Stomach (tissue), 9 donors: ENCODE data around the gene TRIM69. TPM values are rescaled to one million over a fixed set of nuclear protein-coding genes. Genes with fewer than 3 reads are reported as not detected.

ENCODE experiments used
- DNase-seq, 2 donors: peaks; one replicate each; pipeline versions ENCODE4 v3.0.0 to v3.0.0-alpha.2; 2013 to 2019
- H3K27ac ChIP-seq, 5 donors: fragments of 200-600 bp in 4 of 5; sonication (generic) in 4 of 5; one replicate each; pipeline ENCODE4 v1.5.1; 2013 to 2019; ENCODE audit warnings: mild to moderate bottlenecking in 1 of 5, moderate library complexity in 1 of 5
- H3K27me3 ChIP-seq, 3 donors: fragments of 200-600 bp; sonication (generic); one replicate each; pipeline ENCODE4 v1.5.1; 2017 to 2019; ENCODE audit warnings: mixed run types in 1 of 3
- H3K36me3 ChIP-seq, 4 donors: fragments of 200-600 bp; sonication (generic); 1 replicate in 3 of 4; 2 replicates in 1 of 4; pipeline ENCODE4 v1.5.1; 2016 to 2019
- H3K4me1 ChIP-seq, 4 donors: fragments of 200-600 bp; sonication (generic); one replicate each; pipeline ENCODE4 v1.5.1; 2016 to 2019
- H3K4me3 ChIP-seq, 4 donors: fragments of 200-600 bp; sonication (generic) in 3 of 4; one replicate each; pipeline ENCODE4 v1.5.1; 2016 to 2019; ENCODE audit warnings: mild to moderate bottlenecking in 1 of 4
- H3K9me3 ChIP-seq, 4 donors: fragments of 200-600 bp; sonication (generic); one replicate each; pipeline ENCODE4 v1.5.1; 2016 to 2019
- CTCF ChIP-seq, 7 experiments: fragments of 450-650 bp in 4 of 7; fragments of 200-600 bp in 3 of 7; sonication (generic) in 3 of 7; IDR thresholded peaks; one replicate each; pipeline ENCODE4 v1.5.1; 2016 to 2019; ENCODE audit warnings: antibody characterized with exemption in 7 of 7, control low read depth in 2 of 7, mild to moderate bottlenecking in 1 of 7
- EP300 ChIP-seq: sonication (generic); formaldehyde crosslinking; IDR thresholded peaks from one replicate; pipeline ENCODE4 v1.6.1; 2017; ENCODE audit warnings: antibody characterized with exemption
- POLR2A ChIP-seq, 4 donors: fragments of 450-650 bp; IDR thresholded peaks; one replicate each; pipeline ENCODE4 v1.6.1; 2016; ENCODE audit warnings: antibody characterized with exemption in 4 of 4, control low read depth in 2 of 4, mild to moderate bottlenecking in 1 of 4, moderate library complexity in 1 of 4
- POLR2AphosphoS5 ChIP-seq, 3 donors: sonication (generic); formaldehyde crosslinking; IDR thresholded peaks; one replicate each; pipeline ENCODE4 v1.6.1; 2016; ENCODE audit warnings: antibody characterized with exemption in 3 of 3
- WGBS, 5 donors: extraction: QIAGEN DNeasy Blood & Tissue Kit in 3 of 5; methylation state at CpG; one replicate each; pipeline versions ENCODE4 v1.1.5 to v1.1.7; 2013 to 2018; 5-methylcytosine and 5-hydroxymethylcytosine counted together
- intact Hi-C: fragments of 100-400 bp; cut with DNase I; formaldehyde crosslinking; loops from one replicate; pipeline ENCODE4 v1.15.1; 2023; ENCODE audit warnings: low total_unique reads
- polyA plus RNA-seq, 3 donors: library from polyadenylated mRNA; stranded (reverse); fragments of 200-250 nt; gene quantifications; one replicate each; pipeline ENCODE4 v1.2.3, GENCODE V29; 2013
- total RNA-seq, 5 donors: library from RNA; depleted of rRNA; stranded (reverse); fragments of >200 nt; gene quantifications; one replicate each; pipeline versions ENCODE4 v1.1.0 to v1.2.3, GENCODE V29; 2014 to 2016
- donor health status: healthy with polysubstance abuse.
- donor health status: Bipolar disorder and iron deficiency.
- donor health status: healthy.

Gene TRIM69
- total and polyA plus RNA-seq, 8 donors, result 0.58 to 43.8 (median 8.7) TPM

DNA sequence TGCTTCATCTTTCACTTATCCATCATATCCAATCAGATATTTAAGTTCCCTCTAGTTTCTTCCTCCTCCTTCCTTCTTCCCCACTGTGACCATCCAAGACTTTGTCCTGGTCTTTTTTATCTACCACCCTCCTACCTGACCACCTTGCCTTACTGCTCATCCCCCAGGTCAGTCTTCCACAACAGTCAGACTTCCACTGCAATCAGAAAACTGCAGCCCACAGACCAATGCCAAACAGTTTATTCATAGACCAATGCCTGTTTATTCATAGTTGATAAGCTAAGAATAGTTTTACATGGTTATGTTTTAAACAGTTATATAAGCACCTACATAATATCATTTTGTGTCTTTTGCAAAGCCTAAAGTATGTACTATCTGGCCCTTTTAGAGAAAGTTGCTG, 65.5 kb downstream of the TRIM69 start:
- Histone ChIP-seq H3K27ac (no peak overlapping the region), H3K9me3 (no peaks in the 10 kb centered on the region), H3K36me3 (no peaks in the 10 kb centered on the region), H3K4me3 (no peak overlapping the region), H3K4me1 (no peaks in the 10 kb centered on the region), H3K27me3 (no peaks in the 10 kb centered on the region)
- intact Hi-C loops, result no loop called here
- no peak for DNase-seq
- TF ChIP-seq POLR2A (IDR thresholded peaks at IDR 0.05), result no peak
- TF ChIP-seq EP300, result no peak
- no peak for TF ChIP-seq CTCF (IDR thresholded peaks at IDR 0.05)
- no peak for TF ChIP-seq POLR2AphosphoS5 (IDR thresholded peaks at IDR 0.05)

DNA sequence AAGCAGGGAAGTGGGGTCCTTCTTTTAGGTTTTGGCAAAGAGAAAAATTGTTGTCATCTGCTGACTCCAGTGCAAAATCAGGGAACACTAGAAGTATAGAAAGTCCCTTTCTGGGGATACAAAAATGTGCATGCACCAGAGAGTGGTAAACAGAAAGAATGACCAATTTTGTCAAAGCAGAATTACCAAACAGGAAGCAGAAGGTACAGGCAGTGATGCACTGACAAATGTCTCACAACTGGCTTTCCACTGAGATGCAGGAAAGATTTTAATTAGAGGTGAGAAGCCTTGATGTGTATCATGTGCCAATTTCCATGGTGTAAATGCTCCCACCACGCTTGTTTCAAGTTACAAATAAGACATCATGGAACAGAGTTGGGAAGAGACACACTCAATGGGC, 66.0 kb downstream of the TRIM69 start:
- no peak for DNase-seq
- H3K4me1 ChIP-seq, result no peaks in the 10 kb centered on the region
- TF ChIP-seq EP300 (no peak), CTCF (IDR thresholded peaks at IDR 0.05) (no peak), POLR2A (IDR thresholded peaks at IDR 0.05) (no peak), POLR2AphosphoS5 (IDR thresholded peaks at IDR 0.05) (no peak)
- H3K27ac ChIP-seq, result no peak overlapping the region
- H3K36me3 ChIP-seq, result no peaks in the 10 kb centered on the region
- 62 to 84% (median 69%) methylated on average over 1 of the region's 1 CpG for WGBS, 5 donors
- no peaks in the 10 kb centered on the region for H3K9me3 ChIP-seq
- H3K27me3 ChIP-seq, result no peaks in the 10 kb centered on the region
- intact Hi-C loops, result no loop called here
- H3K4me3 ChIP-seq, result no peak overlapping the region

DNA sequence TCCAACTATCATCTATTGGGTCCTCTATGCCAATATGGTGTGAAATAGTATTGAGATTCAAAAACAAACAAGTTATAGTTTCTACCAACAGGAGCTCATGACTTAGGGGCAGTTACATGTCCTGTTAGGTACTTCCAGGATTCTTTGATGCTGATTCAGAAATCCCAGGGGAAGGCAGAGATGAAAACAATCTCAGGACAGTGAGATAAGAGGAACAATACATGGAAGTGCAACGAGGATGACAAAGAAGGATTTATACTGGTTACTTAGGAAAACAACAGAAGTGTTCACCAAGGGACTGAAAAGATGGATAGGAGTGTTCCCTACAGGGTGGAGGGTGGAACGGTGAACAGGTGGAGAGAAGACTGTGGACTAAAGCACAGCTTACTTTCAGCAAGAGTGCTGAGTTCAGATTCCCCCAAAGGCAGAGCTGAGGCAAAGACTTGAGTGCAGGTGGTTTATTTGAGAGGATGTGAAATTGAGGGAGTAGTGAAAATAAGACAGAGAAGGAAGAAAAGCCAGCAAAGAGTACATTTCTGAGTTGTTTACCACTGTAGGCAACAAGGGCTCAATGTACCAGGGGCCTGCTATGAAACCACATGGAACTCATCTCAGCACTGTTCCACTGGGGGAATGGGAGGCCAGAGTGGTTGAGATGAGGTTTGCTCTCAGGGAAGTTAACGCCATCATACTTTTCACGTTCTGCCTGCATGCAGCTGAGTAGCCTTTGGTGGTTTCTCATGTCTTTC, 68.1 kb downstream of the TRIM69 start:
- Histone ChIP-seq H3K36me3 (no peaks in the 10 kb centered on the region), H3K27me3 (no peaks in the 10 kb centered on the region), H3K4me3 (no peak overlapping the region), H3K27ac (no peak overlapping the region), H3K9me3 (no peaks in the 10 kb centered on the region), H3K4me1 (no peaks in the 10 kb centered on the region)
- no peak for DNase-seq
- TF ChIP-seq POLR2A (IDR thresholded peaks at IDR 0.05), result no peak
- WGBS, 5 donors, result 73 to 77% (median 74%) methylated on average over 4 of the region's 4 CpGs
- intact Hi-C loops, result no loop called here

DNA sequence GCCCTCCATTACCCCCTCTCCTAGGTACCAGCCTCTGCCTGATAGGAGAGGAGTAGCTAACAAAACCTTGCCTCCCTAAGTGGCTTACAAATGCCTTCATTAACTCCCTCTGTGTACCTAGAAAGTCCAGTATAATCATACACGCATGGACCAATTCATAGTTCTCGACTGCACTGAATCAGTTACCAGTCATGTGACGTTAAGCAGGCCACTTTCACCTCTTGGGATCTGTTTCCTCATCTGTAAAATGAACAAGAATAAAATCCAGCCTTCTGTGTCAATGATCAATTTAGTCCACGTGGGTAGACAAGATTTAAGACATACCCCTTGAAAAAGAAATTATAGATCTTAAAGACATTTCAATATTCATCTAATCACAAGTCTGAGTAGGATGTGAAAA, 72.2 kb downstream of the TRIM69 start:
- no peak for TF ChIP-seq POLR2AphosphoS5 (IDR thresholded peaks at IDR 0.05)
- no peak for TF ChIP-seq POLR2A (IDR thresholded peaks at IDR 0.05)
- TF ChIP-seq EP300, result no peak
- no peak for TF ChIP-seq CTCF (IDR thresholded peaks at IDR 0.05)
- WGBS, 5 donors, result 67 to 82% (median 80%) methylated on average over 4 of the region's 4 CpGs
- intact Hi-C loops, result no loop called here

GRCh38 chr15:44810237-44810636, 73.9 kb downstream of the TRIM69 start:
- no peaks in the 10 kb centered on the region for H3K36me3 ChIP-seq
- H3K27me3 ChIP-seq, result no peaks in the 10 kb centered on the region
- no peaks in the 10 kb centered on the region for H3K9me3 ChIP-seq
- H3K4me3 ChIP-seq, result no peak overlapping the region
- intact Hi-C loops, result no loop called here
- no peak for DNase-seq
- H3K27ac ChIP-seq, result peak overlapping the region in 1 of 5 donors; percentile 20
- TF ChIP-seq POLR2AphosphoS5 (IDR thresholded peaks at IDR 0.05) (no peak), CTCF (IDR thresholded peaks at IDR 0.05) (no peak), EP300 (no peak), POLR2A (IDR thresholded peaks at IDR 0.05) (no peak)
- 70 to 85% (median 81%) methylated on average over 10 of the region's 10 CpGs for WGBS, 5 donors
- peaks cover 0 to 22% (median 14%) of the 10 kb centered on the region in 4 donors for H3K4me1 ChIP-seq

More for the DNA sequence above, 72.2 kb downstream of the TRIM69 start:
- peaks cover 0 to 19% (median 14%) of the 10 kb centered on the region in 4 donors for H3K4me1 ChIP-seq
- no peaks in the 10 kb centered on the region for H3K27me3 ChIP-seq
- no peak for DNase-seq
- H3K36me3 ChIP-seq, result no peaks in the 10 kb centered on the region
- no peak overlapping the region for H3K4me3 ChIP-seq
- H3K9me3 ChIP-seq, result no peaks in the 10 kb centered on the region
- H3K27ac ChIP-seq, result no peak overlapping the region
